Activated T-helper 2 cell treated with anti-CD3 and anti-CD28 coated beads, Interferon-gamma antibody, Interleukin-2, Interleukin-4, amounts not matched to agents 10 μg/mL and 5 μg/mL and 100 μg/mL, durations not matched to agents 14 hours and 24 hours and 36 hours (primary cell): ENCODE data around the gene ILRUN. TPM values are rescaled to one million over a fixed set of nuclear protein-coding genes. Genes with fewer than 3 reads are reported as not detected.
"Not testable (repeated sequence)": the region's sequence is repeated elsewhere in the genome, so short reads cannot be mapped to it uniquely, and the experiment has no call there.

Experiments
- DNase-seq: peaks from one replicate; pipeline ENCODE4 v3.0.0; 2021; ENCODE audit warnings: low spot score
- H3K27ac Mint-ChIP-seq: one replicate; pipeline ENCODE4 v1.8.0; 2021; ENCODE audit warnings: mixed read lengths
- H3K27me3 Mint-ChIP-seq: one replicate; pipeline ENCODE4 v1.8.0; 2021; ENCODE audit warnings: low read depth, mixed read lengths
- H3K36me3 Mint-ChIP-seq: one replicate; pipeline ENCODE4 v1.8.0; 2021; ENCODE audit warnings: low read depth, mixed read lengths
- H3K4me1 Mint-ChIP-seq: one replicate; pipeline ENCODE4 v1.8.0; 2021; ENCODE audit warnings: low read depth, mixed read lengths
- H3K4me3 Mint-ChIP-seq: one replicate; pipeline ENCODE4 v1.8.0; 2021; ENCODE audit warnings: low read depth, mild to moderate bottlenecking, moderate library complexity, mixed read lengths
- H3K9me3 Mint-ChIP-seq: one replicate; pipeline ENCODE4 v1.8.0; 2021; ENCODE audit warnings: mixed read lengths
- intact Hi-C: fragments of 100-400 bp; cut with micrococcal nuclease; formaldehyde crosslinking; loops from one replicate; pipeline ENCODE4 v1.15.1; 2023
- total RNA-seq: library from RNA; stranded (reverse); gene quantifications from 2 replicates; pipeline ENCODE4 v1.2.3, GENCODE V29; 2022

The ILRUN gene
- total RNA-seq, 1 donor from 2014 or later, result 72.9 TPM

DNA sequence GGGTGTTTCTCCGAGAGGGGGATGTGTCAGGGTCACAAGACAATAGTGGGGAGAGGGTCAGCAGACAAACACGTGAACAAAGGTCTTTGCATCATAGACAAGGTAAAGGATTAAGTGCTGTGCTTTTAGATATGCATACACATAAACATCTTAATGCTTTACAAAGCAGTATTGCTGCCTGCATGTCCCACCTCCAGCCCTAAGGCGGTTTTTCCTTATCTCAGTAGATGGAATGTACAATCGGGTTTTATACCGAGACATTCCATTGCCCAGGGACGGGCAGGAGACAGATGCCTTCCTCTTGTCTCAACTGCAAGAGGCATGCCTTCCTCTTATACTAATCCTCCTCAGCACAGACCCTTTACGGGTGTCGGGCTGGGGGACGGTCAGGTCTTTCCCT lies 23.1 kb upstream of the ILRUN start:
- intact Hi-C loops, DNase-seq, H3K4me1 Mint-ChIP-seq, H3K9me3 Mint-ChIP-seq, H3K27ac Mint-ChIP-seq, H3K36me3 Mint-ChIP-seq, H3K4me3 Mint-ChIP-seq: not testable (repeated sequence)
- peaks cover 11% of the 10 kb centered on the region for H3K27me3 Mint-ChIP-seq

DNA sequence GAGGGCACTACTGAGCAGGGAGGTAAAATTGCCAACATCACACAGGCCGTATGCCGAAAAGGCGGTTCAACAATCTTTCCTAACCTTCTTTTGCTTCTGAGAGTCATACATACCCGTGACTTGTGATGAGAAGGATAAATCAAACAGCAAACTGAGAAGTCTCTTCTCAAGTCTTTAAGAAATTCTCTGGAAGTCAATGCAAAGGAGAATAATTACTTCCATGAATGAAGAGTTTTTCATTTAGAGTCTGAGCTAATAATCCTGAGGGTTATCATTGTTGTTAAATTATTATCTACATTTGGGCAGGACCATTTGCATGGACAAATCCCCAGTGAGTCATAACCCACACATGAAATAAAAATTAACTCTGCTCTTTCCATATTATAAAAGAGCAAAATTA lies 22.4 kb upstream of the ILRUN start:
- no peak for DNase-seq
- Mint-ChIP-seq H3K36me3 (no peaks in the 10 kb centered on the region), H3K4me3 (no peak overlapping the region), H3K27me3 (peaks cover 11% of the 10 kb centered on the region), H3K4me1 (peaks cover 5% of the 10 kb centered on the region), H3K9me3 (no peaks in the 10 kb centered on the region), H3K27ac (no peak overlapping the region)
- intact Hi-C loops, result no loop called here

DNA sequence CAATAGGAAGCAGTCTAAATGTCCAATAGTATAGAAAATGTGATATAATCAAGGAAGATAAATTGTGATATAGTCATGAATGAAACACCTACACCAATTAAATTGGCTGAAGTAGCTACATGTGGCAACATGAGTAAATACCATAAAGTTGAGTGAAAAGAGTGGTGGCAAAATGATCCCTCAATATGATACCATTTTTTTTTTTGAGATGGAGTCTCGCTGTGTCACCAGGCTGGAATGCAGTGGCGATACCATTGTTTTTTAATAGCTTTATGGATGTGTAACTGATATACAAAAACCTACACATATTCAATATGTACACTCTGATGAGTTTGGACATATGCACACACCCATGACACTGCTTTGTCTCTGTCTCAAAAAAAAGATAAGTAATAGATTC lies 20.9 kb upstream of the ILRUN start:
- no peak overlapping the region for H3K4me3 Mint-ChIP-seq
- H3K4me1 Mint-ChIP-seq, result no peaks in the 10 kb centered on the region
- no peaks in the 10 kb centered on the region for H3K9me3 Mint-ChIP-seq
- no peaks in the 10 kb centered on the region for H3K36me3 Mint-ChIP-seq
- DNase-seq, result no peak
- intact Hi-C loops, result no loop called here
- no peak overlapping the region for H3K27ac Mint-ChIP-seq
- peaks cover 11% of the 10 kb centered on the region for H3K27me3 Mint-ChIP-seq

DNA sequence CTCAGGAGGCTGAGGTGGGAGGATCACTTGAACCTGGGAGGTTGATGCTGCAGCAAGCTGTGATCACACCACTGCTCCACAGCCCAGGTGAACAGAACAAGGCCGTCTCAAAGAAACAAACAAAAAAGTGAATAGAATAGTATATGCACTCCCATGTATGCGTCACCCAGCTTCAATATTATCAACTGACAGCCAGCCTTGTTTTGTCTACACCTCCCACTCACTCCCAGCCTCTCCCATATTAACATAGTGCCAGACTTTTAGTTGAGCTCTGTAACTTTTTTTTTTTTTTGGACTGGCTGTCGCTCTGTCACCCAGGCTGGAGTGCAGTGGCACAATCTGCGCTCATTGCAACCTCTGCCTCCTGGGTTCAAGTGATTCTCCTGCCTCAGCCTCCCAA lies 18.1 kb upstream of the ILRUN start:
- Mint-ChIP-seq H3K36me3 (no peaks in the 10 kb centered on the region), H3K4me1 (peaks cover 2% of the 10 kb centered on the region), H3K4me3 (no peak overlapping the region), H3K9me3 (no peaks in the 10 kb centered on the region), H3K27ac (no peak overlapping the region), H3K27me3 (peaks cover 11% of the 10 kb centered on the region)
- intact Hi-C loops, result no loop called here
- DNase-seq, result no peak

DNA sequence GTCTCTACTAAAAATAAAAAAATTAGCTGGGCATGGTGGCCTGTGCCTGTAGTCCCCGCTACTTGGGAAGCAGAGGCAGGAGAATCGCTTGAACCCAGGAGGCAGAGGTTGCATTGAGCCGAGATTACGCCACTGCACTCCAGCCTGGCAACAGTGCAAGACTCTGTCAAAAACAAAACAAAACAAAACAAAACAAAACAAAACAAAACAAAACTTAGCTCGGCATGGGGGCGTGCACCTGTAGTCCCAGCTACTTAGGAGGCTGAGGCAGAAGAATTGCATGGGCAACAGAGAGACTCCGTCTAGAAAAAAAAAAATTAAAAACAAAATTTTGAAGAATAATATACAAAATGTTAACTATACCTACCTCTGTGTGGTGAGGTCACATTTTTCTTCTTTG lies 16.3 kb upstream of the ILRUN start:
- not testable (repeated sequence) for H3K4me3 Mint-ChIP-seq, H3K36me3 Mint-ChIP-seq

DNA sequence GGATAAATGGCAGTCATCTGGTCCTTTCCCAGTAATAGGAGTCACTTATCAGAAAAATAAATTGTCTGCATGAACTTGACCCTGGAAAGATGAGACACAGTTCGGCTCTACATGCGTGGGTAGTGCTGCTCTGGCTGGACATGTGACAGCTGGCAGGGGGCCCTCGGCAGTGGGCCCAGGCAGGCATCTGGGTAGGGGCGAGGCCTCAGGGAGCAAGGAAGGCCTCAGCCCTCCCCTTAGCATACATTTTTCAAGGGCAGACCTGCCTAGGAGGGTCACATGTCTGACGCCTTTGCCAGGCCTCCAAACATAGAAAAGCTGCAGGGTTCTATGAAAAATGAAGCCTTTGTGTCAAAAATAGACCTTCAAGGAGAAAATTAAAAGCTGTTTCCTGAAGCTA lies 12.8 kb upstream of the ILRUN start:
- intact Hi-C loops, result no loop called here
- DNase-seq, result no peak
- H3K9me3 Mint-ChIP-seq, result no peaks in the 10 kb centered on the region
- H3K36me3 Mint-ChIP-seq, result no peaks in the 10 kb centered on the region
- H3K4me3 Mint-ChIP-seq, result no peak overlapping the region
- H3K4me1 Mint-ChIP-seq, result peaks cover 4% of the 10 kb centered on the region
- no peak overlapping the region for H3K27ac Mint-ChIP-seq
- no peaks in the 10 kb centered on the region for H3K27me3 Mint-ChIP-seq

More for the DNA sequence above, 16.3 kb upstream of the ILRUN start:
- H3K27me3 Mint-ChIP-seq, intact Hi-C loops, DNase-seq, H3K27ac Mint-ChIP-seq, H3K9me3 Mint-ChIP-seq, H3K4me1 Mint-ChIP-seq: not testable (repeated sequence)

DNA sequence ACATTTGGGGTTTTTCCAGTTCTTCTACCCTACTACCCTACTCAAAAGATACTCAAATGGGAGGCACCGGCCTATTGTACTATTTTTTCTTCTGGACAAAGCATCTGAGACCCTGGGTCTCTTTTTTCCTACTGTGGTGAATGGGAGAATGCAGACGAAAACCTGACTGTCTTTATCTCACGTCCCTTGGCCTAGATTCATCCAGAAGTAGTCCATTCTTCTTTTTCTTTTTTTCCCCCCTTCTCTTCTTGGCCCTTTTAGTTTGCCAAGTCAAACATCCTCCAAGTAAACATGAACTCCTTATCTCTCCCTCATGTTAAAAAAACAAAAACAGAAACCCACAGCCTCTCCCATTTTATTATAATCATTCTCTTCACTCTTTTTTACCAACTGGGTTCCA lies 8.7 kb upstream of the ILRUN start:
- Mint-ChIP-seq H3K4me1 (peaks cover 4% of the 10 kb centered on the region), H3K27ac (no peak overlapping the region), H3K4me3 (no peak overlapping the region), H3K36me3 (no peaks in the 10 kb centered on the region), H3K27me3 (peaks cover 2% of the 10 kb centered on the region), H3K9me3 (no peaks in the 10 kb centered on the region)
- intact Hi-C loops, result no loop called here
- DNase-seq, result no peak

DNA sequence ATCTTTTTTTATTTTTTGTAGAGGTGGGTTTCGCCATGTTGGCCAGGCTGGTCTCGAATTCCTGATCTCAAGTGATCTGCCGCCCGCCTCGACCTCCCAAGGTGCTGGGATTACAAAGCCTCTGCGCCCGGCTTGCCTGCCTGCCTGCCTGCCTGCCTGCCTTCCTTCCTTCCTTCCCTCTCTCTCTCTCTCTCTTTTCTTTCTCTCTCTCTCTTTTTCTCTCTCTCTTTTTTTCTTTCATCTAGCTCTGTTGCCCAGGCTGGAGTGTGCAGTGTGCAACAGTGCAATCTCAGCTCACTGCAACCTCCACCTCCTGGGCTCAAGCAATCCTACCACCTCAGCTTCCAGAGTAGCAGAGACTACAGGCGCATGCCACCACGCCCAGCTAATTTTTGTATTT lies 4.6 kb upstream of the ILRUN start:
- Mint-ChIP-seq H3K36me3 (no peaks in the 10 kb centered on the region), H3K27ac (no peak overlapping the region), H3K27me3 (peaks cover 2% of the 10 kb centered on the region), H3K4me1 (peaks cover 11% of the 10 kb centered on the region), H3K9me3 (no peaks in the 10 kb centered on the region), H3K4me3 (no peak overlapping the region)
- intact Hi-C loops, result no loop called here
- DNase-seq, result no peak

DNA sequence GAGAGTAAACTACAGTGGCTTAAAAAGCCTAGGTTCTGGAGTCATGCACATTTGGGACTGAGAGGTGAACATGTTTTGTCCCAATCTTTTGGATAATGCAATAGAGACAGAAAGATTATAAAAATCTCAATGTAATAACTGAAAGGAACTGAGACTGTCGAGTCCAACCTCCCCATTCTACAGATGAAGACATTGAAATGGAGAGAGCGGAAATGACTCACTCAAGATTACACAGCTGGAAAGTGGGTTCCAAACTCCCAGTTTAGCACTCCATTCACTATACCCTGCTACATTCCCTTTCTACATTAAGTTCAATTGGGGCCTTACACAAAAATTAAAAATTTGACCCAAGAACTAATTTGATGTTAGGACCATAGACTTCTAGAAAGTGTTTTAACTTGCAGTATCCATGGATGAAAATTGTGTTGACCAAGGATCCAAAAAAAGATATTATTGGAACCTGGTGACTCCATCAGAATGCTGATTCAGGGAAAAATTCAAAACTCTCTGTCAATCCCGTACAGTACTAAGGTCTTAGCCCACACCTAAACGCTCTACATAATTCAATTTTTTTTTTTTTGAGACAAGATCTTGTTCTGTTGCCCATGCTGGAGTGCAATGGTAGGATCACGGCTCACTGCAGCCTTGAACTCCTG lies 1.5 kb upstream of the ILRUN start:
- no peak overlapping the region for H3K27ac Mint-ChIP-seq
- H3K4me3 Mint-ChIP-seq, result peak overlapping the region; percentile 90
- H3K9me3 Mint-ChIP-seq, result no peaks in the 10 kb centered on the region
- H3K36me3 Mint-ChIP-seq, result peaks cover 23% of the 10 kb centered on the region
- intact Hi-C loops, result loop anchor here (2.0 kb wide), 2 partner anchors 25 to 41 kb away; no protein-coding TSS in a partner anchor
- no peaks in the 10 kb centered on the region for H3K27me3 Mint-ChIP-seq
- H3K4me1 Mint-ChIP-seq, result peaks cover 33% of the 10 kb centered on the region
- no peak for DNase-seq

DNA sequence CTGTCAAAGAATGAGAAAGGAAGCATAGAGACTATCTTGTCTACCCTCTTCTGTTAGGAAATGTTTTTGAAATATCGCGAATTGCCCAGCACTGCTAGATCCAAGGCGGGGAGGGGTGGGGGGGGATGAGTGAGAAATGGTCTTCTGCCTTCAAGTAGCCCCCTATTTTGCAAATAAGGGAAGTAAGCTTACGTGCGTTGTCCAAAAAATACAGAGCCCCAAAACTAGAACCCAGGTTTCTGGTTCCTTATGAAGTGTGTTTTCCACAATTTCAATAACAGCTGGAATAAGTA lies 923 bp upstream of the ILRUN start:
- Mint-ChIP-seq H3K9me3 (no peaks in the 10 kb centered on the region), H3K36me3 (peaks cover 23% of the 10 kb centered on the region), H3K4me3 (peak overlapping the region; percentile 90), H3K27me3 (no peaks in the 10 kb centered on the region), H3K27ac (peak overlapping the region; percentile 91), H3K4me1 (peaks cover 33% of the 10 kb centered on the region)
- intact Hi-C loops, result loop anchor here (2.0 kb wide), 2 partner anchors 25 to 41 kb away; no protein-coding TSS in a partner anchor
- DNase-seq, result no peak

DNA sequence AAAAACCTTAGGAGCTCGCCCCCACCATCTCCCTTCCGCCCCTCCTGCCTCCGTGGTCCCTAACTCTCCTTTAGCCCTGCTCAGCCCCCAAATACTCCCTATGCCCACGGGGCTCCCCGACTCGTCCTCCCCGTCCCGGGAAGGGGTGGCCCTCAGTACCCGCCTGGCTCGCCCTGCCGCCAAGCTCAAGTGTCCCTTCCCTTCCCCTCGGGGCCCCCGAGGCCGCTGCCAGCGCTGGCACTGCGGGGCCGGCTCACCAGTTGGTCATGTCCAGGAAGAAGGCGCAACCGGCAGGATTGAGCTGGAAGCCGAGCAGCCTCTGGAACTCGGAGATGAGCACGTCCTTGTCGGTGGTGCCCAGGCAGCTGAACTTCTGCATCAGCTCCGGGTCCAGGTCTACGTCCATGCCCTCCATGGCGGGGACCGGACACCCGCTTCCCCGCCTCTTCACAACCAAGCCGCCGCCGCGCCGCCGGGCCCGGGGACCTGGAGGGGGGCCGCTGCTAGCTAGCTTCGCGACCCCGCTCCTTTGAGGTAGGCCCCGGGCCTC lies 303 bp downstream of the ILRUN start:
- H3K27me3 Mint-ChIP-seq, result no peaks in the 10 kb centered on the region
- peaks cover 34% of the 10 kb centered on the region for H3K4me1 Mint-ChIP-seq
- H3K4me3 Mint-ChIP-seq, result peak overlapping the region; percentile 92
- peak overlapping the region; percentile 73 for H3K27ac Mint-ChIP-seq
- intact Hi-C loops, result loop anchor here (2.0 kb wide), 2 partner anchors 23 to 39 kb away; no protein-coding TSS in a partner anchor
- H3K36me3 Mint-ChIP-seq, result peaks cover 23% of the 10 kb centered on the region
- DNase-seq, result no peak
- H3K9me3 Mint-ChIP-seq, result no peaks in the 10 kb centered on the region

DNA sequence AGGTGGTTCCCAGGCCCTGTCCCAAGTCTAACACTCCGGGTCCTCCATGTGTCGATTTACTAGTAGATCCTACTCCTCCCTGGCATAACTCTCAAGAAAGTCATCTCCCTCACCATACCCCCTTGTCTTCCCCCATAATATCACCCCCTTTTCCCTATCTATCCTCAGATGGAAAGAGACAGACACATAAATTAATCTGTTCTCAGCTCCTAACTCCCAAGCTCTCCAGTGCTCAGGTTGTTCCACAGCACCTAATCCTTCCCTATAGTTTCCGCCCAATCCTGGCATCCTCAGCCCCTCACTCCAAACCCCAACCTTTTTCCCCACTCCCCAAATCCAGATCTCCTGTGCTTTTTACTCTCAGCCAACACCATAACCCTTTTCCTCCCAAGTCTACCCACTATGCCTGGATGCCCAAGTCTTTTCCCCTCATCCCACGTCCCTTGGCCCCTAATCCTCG lies 808 bp downstream of the ILRUN start:
- peaks cover 34% of the 10 kb centered on the region for H3K4me1 Mint-ChIP-seq
- peak overlapping the region; percentile 92 for H3K4me3 Mint-ChIP-seq
- DNase-seq, result no peak
- peaks cover 23% of the 10 kb centered on the region for H3K36me3 Mint-ChIP-seq
- peak overlapping the region; percentile 73 for H3K27ac Mint-ChIP-seq
- no peaks in the 10 kb centered on the region for H3K9me3 Mint-ChIP-seq
- H3K27me3 Mint-ChIP-seq, result no peaks in the 10 kb centered on the region
- intact Hi-C loops, result loop anchor here (2.0 kb wide), 2 partner anchors 23 to 39 kb away; no protein-coding TSS in a partner anchor

DNA sequence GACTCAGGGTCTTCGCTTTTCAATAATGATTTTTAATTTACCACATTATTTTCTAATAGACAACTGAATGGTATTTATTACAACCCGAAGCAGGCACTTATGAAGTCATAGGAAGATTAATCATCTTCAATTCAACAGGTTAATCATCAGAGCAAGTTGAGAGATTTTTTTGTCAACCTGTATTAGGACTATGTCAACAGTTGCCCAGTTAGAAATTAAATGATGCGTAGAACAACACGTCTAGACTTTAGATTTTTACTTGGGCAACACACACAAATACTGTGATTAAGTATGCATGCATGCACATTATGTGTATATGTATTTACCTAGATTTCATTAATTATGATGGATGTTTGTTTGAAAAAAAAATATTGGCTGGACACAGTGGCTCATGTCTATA lies 4.3 kb downstream of the ILRUN start:
- Mint-ChIP-seq H3K4me3 (no peak overlapping the region), H3K4me1 (peaks cover 31% of the 10 kb centered on the region), H3K27me3 (no peaks in the 10 kb centered on the region), H3K9me3 (no peaks in the 10 kb centered on the region), H3K27ac (no peak overlapping the region), H3K36me3 (peaks cover 35% of the 10 kb centered on the region)
- DNase-seq, result no peak
- intact Hi-C loops, result no loop called here
